HG02840 (cell line): ENCODE measurements around the gene SMARCAD1.

Experiments used
- ATAC-seq: cut with Tn5 transposase; IDR thresholded peaks from one replicate; pipeline ENCODE4 v1.9.1; 2021; ENCODE audit warnings: mild to moderate bottlenecking, moderate library complexity, moderate number of reproducible peaks; ENCODE audit not compliant: unreplicated experiment, low FRiP score

Gene SMARCAD1, protein sequence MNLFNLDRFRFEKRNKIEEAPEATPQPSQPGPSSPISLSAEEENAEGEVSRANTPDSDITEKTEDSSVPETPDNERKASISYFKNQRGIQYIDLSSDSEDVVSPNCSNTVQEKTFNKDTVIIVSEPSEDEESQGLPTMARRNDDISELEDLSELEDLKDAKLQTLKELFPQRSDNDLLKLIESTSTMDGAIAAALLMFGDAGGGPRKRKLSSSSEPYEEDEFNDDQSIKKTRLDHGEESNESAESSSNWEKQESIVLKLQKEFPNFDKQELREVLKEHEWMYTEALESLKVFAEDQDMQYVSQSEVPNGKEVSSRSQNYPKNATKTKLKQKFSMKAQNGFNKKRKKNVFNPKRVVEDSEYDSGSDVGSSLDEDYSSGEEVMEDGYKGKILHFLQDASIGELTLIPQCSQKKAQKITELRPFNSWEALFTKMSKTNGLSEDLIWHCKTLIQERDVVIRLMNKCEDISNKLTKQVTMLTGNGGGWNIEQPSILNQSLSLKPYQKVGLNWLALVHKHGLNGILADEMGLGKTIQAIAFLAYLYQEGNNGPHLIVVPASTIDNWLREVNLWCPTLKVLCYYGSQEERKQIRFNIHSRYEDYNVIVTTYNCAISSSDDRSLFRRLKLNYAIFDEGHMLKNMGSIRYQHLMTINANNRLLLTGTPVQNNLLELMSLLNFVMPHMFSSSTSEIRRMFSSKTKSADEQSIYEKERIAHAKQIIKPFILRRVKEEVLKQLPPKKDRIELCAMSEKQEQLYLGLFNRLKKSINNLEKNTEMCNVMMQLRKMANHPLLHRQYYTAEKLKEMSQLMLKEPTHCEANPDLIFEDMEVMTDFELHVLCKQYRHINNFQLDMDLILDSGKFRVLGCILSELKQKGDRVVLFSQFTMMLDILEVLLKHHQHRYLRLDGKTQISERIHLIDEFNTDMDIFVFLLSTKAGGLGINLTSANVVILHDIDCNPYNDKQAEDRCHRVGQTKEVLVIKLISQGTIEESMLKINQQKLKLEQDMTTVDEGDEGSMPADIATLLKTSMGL

DNA sequence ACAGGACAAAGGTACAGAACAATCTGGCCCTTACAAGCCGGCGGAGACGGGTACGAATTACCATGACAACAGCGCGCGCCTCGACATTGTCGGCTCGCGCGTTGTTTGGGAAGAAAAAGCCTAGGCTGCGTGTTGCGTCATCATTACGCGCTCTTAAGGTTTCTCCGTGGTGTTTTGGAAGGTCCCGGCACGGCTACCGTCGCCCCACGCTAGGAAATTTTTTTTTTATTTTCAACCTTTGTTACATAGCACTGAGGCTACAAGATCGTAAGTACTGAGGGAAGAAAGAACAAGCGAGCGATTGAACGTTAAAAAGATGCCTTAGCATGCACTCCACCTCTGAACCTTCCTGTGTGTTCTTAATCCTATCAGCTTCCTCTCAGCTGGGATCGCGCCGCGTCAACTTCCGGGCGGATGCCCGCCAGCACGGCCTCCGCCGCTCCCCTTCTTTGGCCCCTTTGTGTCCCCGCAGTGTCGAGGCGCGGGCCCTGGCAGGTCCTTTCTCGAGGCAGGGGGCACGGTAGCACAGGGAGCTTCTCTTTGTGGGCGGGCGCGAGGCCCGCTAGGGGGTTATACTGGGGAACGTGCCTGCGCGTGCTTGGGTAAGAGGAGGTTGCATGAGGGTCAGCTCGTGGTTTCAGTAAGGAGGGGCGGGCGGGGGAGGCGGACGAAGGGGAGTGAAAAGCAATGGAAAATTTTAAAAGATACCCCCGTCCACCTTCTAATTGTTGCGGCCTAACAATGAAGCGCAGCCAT, at the start of gene SMARCAD1:
Gene SMARCAD1, plus strand, starts transcription at position 397 of the 756 bp plus-strand sequence. CDS start 530 bp downstream, outside the sequence.
- peak; percentile 96 for ATAC-seq

- ATAC-seq, result no peak
These were observed 48.8 kb upstream of the SMARCAD1 start for GRCh38 chr4:94158883-94159282.

DNA sequence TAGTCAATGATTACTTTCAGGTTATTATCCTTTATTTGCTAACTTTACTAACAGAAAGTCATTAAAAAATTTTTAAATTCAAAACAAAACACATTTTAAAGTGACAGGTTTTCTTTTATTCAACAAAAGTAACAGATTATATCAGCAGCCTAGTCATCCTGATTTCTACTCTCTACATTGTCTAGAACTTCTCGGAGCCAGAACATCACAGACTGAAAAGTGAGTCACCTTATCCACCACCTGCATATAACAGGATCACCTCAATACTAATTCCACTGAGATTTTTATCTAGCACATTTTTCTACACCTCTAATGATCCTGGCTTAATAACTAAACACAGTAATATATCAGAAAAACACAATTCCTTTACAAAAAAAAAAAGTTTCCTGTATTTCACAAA, 47.9 kb upstream of the SMARCAD1 start:
- ATAC-seq, result no peak

DNA sequence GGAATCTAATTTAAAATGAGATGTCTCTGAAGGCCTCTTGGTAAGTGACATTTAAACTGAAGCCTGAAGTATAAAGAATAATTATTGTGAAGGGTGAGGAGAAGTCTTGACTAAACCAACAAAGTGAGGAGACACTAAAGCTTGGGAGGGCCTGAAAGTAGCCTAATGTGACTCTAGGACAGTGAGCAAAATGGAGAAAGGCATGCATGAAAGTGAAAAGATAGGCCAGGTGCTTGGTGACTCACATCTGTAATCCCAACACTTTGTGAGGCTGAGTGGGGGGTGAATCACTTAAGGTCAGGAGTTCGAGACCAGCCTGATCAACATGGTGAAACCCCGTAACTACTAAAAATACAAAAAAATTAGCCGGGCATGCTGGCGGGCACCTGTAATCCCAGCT, 46.9 kb upstream of the SMARCAD1 start:
- no peak for ATAC-seq

GRCh38 chr4:94165256-94165655, 42.4 kb upstream of the SMARCAD1 start:
- ATAC-seq, result no peak

GRCh38 chr4:94168321-94168720, 39.3 kb upstream of the SMARCAD1 start:
- no peak for ATAC-seq

DNA sequence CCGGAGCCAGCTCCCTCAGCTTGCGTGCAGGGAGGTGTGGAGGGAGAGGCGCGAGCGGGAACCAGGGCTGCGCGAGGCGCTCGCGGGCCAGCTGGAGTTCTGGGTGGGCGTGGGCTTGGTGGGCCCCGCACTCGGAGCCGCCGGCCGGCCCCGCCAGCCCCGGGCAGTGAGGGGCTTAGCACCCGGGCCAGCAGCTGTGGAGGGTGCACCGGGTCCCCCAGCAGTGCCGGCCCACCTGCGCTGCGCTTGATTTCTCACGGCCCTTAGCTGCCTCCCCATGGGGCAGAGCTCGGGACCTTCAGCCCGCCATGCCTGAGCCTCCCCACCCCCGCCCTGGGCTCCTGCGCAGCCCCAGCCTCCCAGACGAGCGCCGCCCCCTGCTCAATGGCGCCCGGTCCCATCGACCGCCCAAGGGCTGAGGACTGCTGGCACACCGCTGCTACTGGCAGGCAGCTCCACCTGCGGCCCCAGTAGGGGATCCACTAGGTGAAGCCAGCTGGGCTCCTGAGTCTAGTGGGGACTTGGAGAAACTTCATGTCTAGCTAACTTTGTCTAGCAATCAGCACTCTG, 37.8 kb upstream of the SMARCAD1 start:
- ATAC-seq, result no peak

DNA sequence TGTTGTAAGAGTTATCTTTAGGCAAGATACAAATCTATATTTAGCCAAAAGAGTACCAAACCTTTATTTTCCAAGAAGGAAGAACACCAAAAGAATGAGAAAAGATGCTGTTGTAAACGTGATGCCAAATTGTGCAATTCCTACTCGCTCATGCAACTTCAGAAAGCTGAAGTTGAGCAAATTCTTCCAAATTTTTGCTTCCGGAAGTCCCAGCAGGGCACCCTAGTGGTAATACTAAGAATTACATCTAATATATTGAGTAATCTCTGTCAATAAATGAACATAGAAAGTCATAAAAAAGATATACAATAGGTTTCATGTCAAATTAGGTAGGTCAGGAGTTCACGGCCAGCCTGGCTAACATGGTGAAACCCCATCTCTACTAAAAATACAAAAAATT, 36.0 kb upstream of the SMARCAD1 start:
- no peak for ATAC-seq

- ATAC-seq, result no peak
These were observed 32.0 kb upstream of the SMARCAD1 start for GRCh38 chr4:94175553-94176261.

- no peak for ATAC-seq
These were observed 29.8 kb upstream of the SMARCAD1 start for GRCh38 chr4:94177822-94178221.

GRCh38 chr4:94181815-94182214, 25.9 kb upstream of the SMARCAD1 start:
- ATAC-seq, result no peak

DNA sequence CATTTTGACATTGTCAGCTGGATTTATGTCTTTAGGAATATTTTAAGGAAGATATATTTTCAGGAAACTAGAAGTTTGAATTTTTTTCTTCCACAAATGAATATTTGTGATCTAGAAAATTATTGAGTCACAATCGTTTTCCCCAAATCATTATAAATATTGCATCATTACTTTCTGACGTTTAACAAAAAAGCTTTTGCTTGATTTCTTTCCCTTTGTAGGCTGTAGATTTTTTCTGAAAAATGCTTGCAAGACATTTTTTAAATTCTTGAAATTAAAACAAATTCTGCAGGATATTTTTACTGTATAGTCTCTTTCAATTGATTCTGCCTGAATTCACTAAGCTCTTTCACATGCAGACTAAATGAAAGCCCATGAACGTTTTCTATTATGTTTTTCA, 4.9 kb upstream of the SMARCAD1 start:
- ATAC-seq, result no peak

- ATAC-seq, result no peak
These were observed 601 bp downstream of the SMARCAD1 start for GRCh38 chr4:94208266-94208665.

DNA sequence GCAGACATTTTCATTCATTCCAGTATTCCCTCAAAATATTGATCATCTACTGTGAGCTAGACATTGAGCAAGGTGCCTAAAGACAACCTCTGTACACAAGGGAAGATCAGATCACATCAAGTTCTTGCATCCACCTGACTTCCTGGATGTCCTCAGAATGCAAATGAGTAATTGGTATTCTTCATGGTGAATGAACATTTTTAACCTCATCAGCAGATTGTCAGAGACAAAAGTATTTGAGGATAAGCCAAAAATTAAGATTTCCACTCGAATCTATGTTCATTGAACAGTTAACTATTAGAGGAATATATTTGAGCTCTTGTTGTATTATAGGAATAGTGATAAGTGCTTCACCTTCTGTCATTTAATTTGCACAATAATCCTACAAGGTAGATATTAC, 1.3 kb downstream of the SMARCAD1 start:
- no peak for ATAC-seq

GRCh38 chr4:94211861-94212260, 4.2 kb downstream of the SMARCAD1 start:
- ATAC-seq, result no peak

GRCh38 chr4:94214703-94215319, 7.1 kb downstream of the SMARCAD1 start:
- ATAC-seq, result no peak

DNA sequence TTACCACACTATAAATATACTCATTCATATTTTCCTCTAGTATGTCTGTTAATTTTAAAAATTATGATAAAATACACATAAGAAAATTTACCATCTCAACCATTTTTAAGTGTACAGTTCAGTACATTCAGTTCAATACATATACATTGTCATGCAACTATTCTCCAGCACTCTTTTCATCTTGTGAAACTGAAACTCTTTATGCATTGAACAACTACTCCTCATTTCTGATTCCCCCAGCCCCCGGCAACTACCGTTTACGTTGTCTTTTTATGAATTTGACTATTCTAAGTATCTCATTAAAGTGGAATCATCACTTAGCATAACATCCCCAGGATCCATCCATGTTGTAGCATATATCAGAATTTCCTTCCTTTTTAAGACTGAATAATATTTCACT, 8.7 kb downstream of the SMARCAD1 start:
- ATAC-seq, result no peak

GRCh38 chr4:94219402-94219801, 11.7 kb downstream of the SMARCAD1 start:
- ATAC-seq, result no peak

DNA sequence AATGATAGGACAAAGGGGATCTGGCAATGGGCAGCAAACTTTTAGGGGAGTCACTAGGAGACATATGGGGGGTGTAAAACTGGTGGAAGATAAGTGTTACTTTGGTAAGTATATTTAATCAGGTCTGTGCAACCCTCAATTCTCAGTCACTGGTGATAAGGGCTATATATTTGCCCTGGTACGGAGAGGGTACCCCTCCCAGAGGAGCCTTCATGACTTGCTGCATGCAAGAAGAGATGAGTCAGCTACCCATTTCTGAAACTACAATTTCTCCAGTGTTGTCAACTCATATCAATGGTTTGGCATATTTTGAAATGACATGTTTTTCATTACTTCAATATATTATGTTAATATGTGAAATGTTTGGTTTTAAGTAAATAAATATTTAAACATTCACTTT, 14.3 kb downstream of the SMARCAD1 start:
- ATAC-seq, result no peak
